Fibroblast of the aortic adventitia (primary cell): Measurements from ENCODE around the gene KLK14. TPM values are rescaled to one million over a fixed set of nuclear protein-coding genes. Genes with fewer than 3 reads are reported as not detected.

Source experiments
- DNase-seq: peaks from one replicate; pipeline ENCODE4 v3.0.0-alpha.2; 2010; ENCODE audit warnings: low read depth
- H3K4me3 ChIP-seq: 2 replicates; pipeline ENCODE4 v1.5.1; 2011; ENCODE audit warnings: low read depth, mild to moderate bottlenecking, control low read depth, low read length, moderate library complexity
- total RNA-seq: library from RNA; depleted of rRNA; stranded (reverse); fragments of >200 nt; gene quantifications from 2 replicates; pipeline ENCODE4 v1.2.3, GENCODE V29; 2012; ENCODE audit warnings: low replicate concordance
- TF ChIP-seq, protein P1 (sequence below): IDR thresholded peaks from 2 replicates; pipeline ENCODE4 v1.5.1; 2011; ENCODE audit warnings: mild to moderate bottlenecking, low read length, control low read depth, inconsistent platforms; ENCODE audit not compliant: insufficient read depth

Gene KLK14
- total RNA-seq, 1 donor = not detected

DNA sequence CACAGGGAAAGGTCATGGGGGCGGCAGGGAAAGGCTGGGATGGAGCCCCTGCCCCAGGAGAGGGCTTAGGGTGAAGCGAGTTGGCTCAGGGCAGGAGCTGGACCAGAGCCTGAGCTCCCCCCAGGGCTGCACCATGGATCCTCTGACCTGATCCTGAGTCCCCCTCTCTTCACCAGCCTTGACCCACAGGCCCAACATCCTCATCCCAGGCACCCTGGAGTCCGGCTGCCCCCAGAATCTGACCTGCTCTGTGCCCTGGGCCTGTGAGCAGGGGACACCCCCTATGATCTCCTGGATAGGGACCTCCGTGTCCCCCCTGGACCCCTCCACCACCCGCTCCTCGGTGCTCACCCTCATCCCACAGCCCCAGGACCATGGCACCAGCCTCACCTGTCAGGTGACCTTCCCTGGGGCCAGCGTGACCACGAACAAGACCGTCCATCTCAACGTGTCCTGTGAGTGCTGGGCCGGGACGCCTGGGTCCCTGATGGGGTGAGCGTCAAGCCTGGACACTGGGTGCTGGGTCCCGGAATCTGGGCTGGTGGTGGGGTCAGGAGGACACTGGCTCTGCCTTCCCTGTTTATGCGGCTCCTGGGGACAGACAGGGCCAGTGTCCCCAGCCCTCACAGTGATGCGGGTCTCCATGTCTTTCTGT lies 42.9 kb upstream of the KLK14 start:
- no peak for DNase-seq
- H3K4me3 ChIP-seq = no peak overlapping the region
- TF ChIP-seq, protein P1, sequence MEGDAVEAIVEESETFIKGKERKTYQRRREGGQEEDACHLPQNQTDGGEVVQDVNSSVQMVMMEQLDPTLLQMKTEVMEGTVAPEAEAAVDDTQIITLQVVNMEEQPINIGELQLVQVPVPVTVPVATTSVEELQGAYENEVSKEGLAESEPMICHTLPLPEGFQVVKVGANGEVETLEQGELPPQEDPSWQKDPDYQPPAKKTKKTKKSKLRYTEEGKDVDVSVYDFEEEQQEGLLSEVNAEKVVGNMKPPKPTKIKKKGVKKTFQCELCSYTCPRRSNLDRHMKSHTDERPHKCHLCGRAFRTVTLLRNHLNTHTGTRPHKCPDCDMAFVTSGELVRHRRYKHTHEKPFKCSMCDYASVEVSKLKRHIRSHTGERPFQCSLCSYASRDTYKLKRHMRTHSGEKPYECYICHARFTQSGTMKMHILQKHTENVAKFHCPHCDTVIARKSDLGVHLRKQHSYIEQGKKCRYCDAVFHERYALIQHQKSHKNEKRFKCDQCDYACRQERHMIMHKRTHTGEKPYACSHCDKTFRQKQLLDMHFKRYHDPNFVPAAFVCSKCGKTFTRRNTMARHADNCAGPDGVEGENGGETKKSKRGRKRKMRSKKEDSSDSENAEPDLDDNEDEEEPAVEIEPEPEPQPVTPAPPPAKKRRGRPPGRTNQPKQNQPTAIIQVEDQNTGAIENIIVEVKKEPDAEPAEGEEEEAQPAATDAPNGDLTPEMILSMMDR = no peak

DNA sequence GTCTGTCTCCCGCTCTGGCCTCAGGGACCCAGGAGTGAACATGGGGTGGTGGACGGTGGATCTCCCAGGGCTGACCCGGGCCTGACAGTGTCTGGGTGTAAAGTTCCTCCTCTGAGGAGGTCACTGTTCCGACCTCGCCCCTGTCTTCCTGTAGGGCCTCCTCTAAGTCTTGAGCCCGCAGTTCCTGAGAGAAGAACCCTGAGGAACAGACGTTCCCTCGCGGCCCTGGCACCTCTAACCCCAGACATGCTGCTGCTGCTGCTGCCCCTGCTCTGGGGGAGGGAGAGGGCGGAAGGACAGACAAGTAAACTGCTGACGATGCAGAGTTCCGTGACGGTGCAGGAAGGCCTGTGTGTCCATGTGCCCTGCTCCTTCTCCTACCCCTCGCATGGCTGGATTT lies 42.0 kb upstream of the KLK14 start, which contains the start of gene SIGLEC9:
Gene SIGLEC9, plus strand, starts transcription at position 178 of the 400 bp plus-strand sequence. Its CDS starts 69 bp downstream, at position 247.
- H3K4me3 ChIP-seq = no peak within 1 kb of the TSS
- TF ChIP-seq, protein P1 = no peak
- no peak for DNase-seq

DNA sequence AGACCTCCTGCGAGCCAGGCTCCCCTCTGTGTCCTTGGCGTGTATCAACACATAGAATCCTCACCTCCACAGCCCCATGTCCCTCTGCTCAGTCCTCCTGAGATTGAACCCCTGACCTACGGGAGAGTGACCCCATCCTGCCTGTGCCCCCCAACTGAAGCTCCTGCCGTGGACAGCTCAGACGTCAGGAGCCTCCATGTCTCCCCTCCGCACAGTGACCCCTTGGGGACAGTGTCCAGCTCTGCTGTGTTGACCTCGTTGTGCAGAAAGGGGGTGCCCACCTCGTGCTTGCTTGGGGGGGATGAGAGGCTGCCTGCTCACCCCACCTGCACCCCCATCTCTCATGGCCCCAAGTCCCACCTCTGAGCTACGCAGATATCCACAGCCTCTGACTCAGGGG lies 41.5 kb upstream of the KLK14 start:
- DNase-seq = no peak
- no peak overlapping the region for H3K4me3 ChIP-seq
- TF ChIP-seq, protein P1 = no peak

DNA sequence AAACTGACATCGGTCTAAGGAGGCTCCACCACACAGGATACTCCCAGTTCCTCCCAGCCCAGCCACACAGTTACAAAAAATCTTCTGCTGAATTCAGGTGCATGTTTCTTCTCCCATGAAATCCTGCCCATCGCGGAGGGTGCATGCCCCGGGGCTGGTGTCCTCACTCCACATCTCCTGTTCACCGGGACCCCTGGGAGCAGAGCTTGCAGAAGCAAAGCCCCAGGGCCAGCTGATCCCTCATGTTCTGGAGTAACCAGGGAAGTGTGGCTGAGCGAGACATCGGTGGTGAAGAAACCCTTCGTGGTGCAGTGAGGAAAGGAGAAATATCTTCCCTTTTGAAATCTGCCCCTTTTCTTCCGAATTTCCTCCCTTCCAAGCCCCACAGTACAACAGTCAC lies 41.1 kb upstream of the KLK14 start:
- no peak for DNase-seq
- H3K4me3 ChIP-seq = no peak overlapping the region
- TF ChIP-seq, protein P1 = no peak

DNA sequence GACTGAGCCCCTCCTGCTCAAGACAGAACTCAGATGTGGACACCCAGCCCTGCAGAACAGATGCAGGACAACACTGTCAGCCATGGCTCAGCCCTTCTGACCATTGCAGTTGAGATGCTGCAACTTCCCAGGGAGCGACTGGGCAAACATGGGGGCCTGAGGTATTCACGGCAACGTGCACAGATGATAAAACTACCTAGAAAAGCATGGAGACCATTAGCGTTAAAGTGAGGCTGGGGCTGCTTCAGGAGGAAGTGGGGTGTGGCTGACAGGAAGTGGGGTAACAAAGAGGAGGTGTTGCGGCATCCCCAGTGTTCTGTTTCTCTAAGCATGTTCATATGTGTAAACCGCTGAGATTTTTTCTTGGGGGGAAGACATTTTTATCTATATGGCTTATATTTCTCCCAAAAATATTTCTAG lies 40.7 kb upstream of the KLK14 start:
- DNase-seq = no peak
- no peak overlapping the region for H3K4me3 ChIP-seq
- TF ChIP-seq, protein P1 = no peak

DNA sequence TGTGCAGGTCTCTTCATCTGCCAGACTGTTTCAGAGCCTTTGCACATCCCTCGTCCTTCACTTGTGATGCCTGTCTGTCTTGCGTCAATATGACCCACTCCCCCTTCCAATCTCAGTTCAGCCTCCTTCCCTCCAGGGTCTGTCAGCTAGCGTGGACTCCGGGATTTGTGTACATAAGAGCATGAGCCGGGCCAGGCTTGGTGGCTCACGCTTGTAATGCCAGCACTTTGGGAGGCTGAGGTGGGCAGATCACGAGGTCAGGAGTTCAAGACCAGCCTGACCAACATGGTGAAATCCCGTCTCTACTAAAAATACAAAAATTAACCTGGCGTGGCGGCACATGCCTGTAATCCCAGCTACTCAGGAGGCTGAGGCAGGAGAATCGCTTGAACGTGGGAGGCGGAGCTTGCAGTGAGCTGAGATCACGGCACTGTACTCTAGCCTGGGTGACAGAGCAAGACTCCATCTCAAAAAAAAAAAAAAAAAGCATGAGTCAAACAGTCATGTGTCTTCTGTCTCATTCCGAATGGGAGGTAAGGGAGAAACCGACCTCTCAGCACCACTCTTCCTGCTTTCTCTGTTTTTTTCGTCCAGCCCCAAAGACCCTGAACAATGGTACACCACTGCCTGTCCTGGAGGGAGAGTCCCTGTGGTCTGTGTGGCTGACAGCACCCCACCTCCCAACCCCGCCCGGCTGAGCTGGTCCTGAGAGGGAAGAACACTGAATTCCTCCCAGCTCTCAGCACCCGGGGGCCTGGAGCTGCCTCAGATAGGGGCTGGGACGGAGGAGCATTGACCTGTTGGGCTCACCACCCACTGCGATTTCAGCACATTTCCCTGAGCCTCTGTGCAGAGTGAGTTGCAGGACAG lies 39.7 kb upstream of the KLK14 start:
- TF ChIP-seq, protein P1 = no peak
- DNase-seq = no peak
- no peak overlapping the region for H3K4me3 ChIP-seq
